Heart left ventricle (tissue), 16 donors: ENCODE results near the gene UNC5C. TPM values are rescaled to one million over a fixed set of nuclear protein-coding genes. Genes with fewer than 3 reads are reported as not detected.

Source experiments
- ATAC-seq, 4 donors: fragments of 200-7000 bp; cut with Tn5 transposase; one replicate each; pipeline ENCODE4 v1.9.1; 2020 to 2022; ENCODE audit warnings: moderate library complexity in 4 of 4, mild to moderate bottlenecking in 3 of 4, moderate number of reproducible peaks in 1 of 4
- DNase-seq, 5 donors: peaks; one replicate each; pipeline ENCODE4 v3.0.0-alpha.2; 2020
- H3K27ac ChIP-seq, 12 donors: fragments of 200-600 bp; sonication (generic) in 4 of 12; one replicate each; pipeline versions ENCODE4 v1.5.0 to v1.8.0; 2016 to 2022; ENCODE audit warnings: mild to moderate bottlenecking in 2 of 12
- H3K27me3 ChIP-seq, 9 donors: fragments of 200-600 bp; sonication (generic) in 2 of 9; one replicate each; pipeline versions ENCODE4 v1.5.1 to v1.8.0; 2016 to 2022; ENCODE audit warnings: mild to moderate bottlenecking in 3 of 9
- H3K36me3 ChIP-seq, 9 donors: fragments of 200-600 bp; sonication (generic) in 2 of 9; one replicate each; pipeline versions ENCODE4 v1.5.0 to v1.8.0; 2018 to 2022; ENCODE audit warnings: mild to moderate bottlenecking in 2 of 9
- H3K4me1 ChIP-seq, 12 donors: fragments of 200-600 bp; sonication (generic) in 4 of 12; one replicate each; pipeline versions ENCODE4 v1.5.0 to v1.8.0; 2016 to 2022; ENCODE audit warnings: mild to moderate bottlenecking in 3 of 12
- H3K4me3 ChIP-seq, 12 donors: fragments of 200-600 bp; sonication (generic) in 4 of 12; one replicate each; pipeline versions ENCODE4 v1.5.0 to v1.8.0; 2017 to 2022; ENCODE audit warnings: mild to moderate bottlenecking in 9 of 12, moderate library complexity in 4 of 12
- H3K9me3 ChIP-seq, 12 donors: fragments of 200-600 bp; sonication (generic) in 4 of 12; one replicate each; pipeline versions ENCODE4 v1.5.0 to v1.8.0; 2016 to 2022; ENCODE audit warnings: mild to moderate bottlenecking in 1 of 12
- CTCF ChIP-seq, 12 donors: fragments of 200-600 bp; sonication (generic) in 4 of 12; IDR thresholded peaks; one replicate each; pipeline versions ENCODE4 v1.5.0 to v1.8.0; 2018 to 2022; ENCODE audit warnings: antibody characterized with exemption in 12 of 12, mild to moderate bottlenecking in 5 of 12
- POLR2A ChIP-seq, 2 donors: fragments of 450-650 bp; IDR thresholded peaks; one replicate each; pipeline ENCODE4 v1.6.1; 2017; ENCODE audit warnings: antibody characterized with exemption in 2 of 2, mild to moderate bottlenecking in 2 of 2, moderate library complexity in 2 of 2
- WGBS, 4 donors: extraction: QIAGEN DNeasy Blood & Tissue Kit in 2 of 4; methylation state at CpG; one replicate each; pipeline versions ENCODE4 v1.1.5 to v1.1.7; 2013 to 2018; 5-methylcytosine and 5-hydroxymethylcytosine counted together
- intact Hi-C, 10 donors: fragments of 100-400 bp; cut with DNase I; formaldehyde crosslinking; loops; one replicate each; pipeline versions ENCODE4 v1.11.1 to v1.14.2; 2022
- polyA plus RNA-seq, 2 donors: library from polyadenylated mRNA; stranded (reverse); fragments of 200-250 nt; gene quantifications; one replicate each; pipeline ENCODE4 v1.2.3, GENCODE V29; 2013
- total RNA-seq, 9 donors: library from RNA; depleted of rRNA in 2 of 9; stranded (reverse); fragments of >200 nt in 2 of 9; fragmentation: NEBNext Ultra II Directional in 3 of 9; extraction: Animal tissue kit (Norgen Biotek cat#: 25700) in 3 of 9; gene quantifications; one replicate each; pipeline versions ENCODE4 v1.1.0 to v1.2.4, GENCODE V29; 2016 to 2023
- donor health status: ischemic (EF 13 %, LVEDD 7.1; RV severe dilation, severe dysfunction).
- donor health status: healthy with polysubstance abuse.
- donor health status: DM: no; HTN: yes; CAD: no.
- donor health status: DM: no; HTN: no; CAD: no.
- donor health status: ischemic (EF 25% LVEDD 6.9; RV normal size, moderate dysfunction).
- donor health status: ischemic (EF 25% LVEDD 5.7; RV mildly dilated, moderate dysfunction).
- donor health status: healthy.
- donor health status: DM: yes; HTN: yes; CAD: no.
- donor health status: ischemic (EF 35%, LVEDD 5.7; RV mildly dilated, moderate dysfunction).
- donor health status: nonischemic (EF 11% LVEDD 7.7; RV severe dilation, severe dysfunction).
- donor health status: DM: yes; HTN: yes; CAD: no.
- donor health status: PGD.
- donor health status: ischemic (EF 29% LVEDD 5.4; RV normal size, mild dysfunction).
- donor health status: nonischemic (EF 23%, LVEDD 6.1; RV moderate dilation, normal function).

UNC5C gene
- total and polyA plus RNA-seq, 11 donors: 0.23 to 2.8 (median 1.7) TPM

GRCh38 chr4:95129031-95129430 lies 419.7 kb downstream of the UNC5C start:
- Histone ChIP-seq H3K27ac (peak overlapping the region in 2 of 12 donors; percentile 35 to 56), H3K36me3 (no peaks in the 10 kb centered on the region), H3K27me3 (no peaks in the 10 kb centered on the region), H3K4me1 (peaks cover 0 to 14% (median 0%) of the 10 kb centered on the region in 12 donors), H3K9me3 (peaks cover 0 to 2% (median 0%) of the 10 kb centered on the region in 12 donors), H3K4me3 (no peak overlapping the region)
- peak in 1 of 4 donors; percentile 21 for ATAC-seq
- TF ChIP-seq POLR2A (IDR thresholded peaks at IDR 0.05) (no peak), CTCF (IDR thresholded peaks at IDR 0.05) (no peak)
- 53 to 60% (median 58%) methylated on average over 4 of the region's 4 CpGs for WGBS, 4 donors
- no peak for DNase-seq
- intact Hi-C loops: loop anchor here in 3 of 10 donors (10.0 kb wide), 1 partner anchor 504 kb away; no protein-coding TSS in a partner anchor

GRCh38 chr4:95124906-95125504 lies 423.8 kb downstream of the UNC5C start:
- peak in 1 of 5 donors; percentile 10 for DNase-seq
- Histone ChIP-seq H3K27ac (no peak overlapping the region), H3K4me3 (no peak overlapping the region), H3K27me3 (no peaks in the 10 kb centered on the region), H3K4me1 (peaks cover 0 to 9% (median 0%) of the 10 kb centered on the region in 12 donors), H3K36me3 (no peaks in the 10 kb centered on the region), H3K9me3 (no peaks in the 10 kb centered on the region)
- TF ChIP-seq CTCF (IDR thresholded peaks at IDR 0.05) (peak in 11 of 12 donors; percentile 24 to 56 (median 41)), POLR2A (IDR thresholded peaks at IDR 0.05) (no peak)
- intact Hi-C loops: loop anchor here in 4 of 10 donors (2.0 to 10.0 kb wide), 2 partner anchors 500 to 504 kb away; no protein-coding TSS in a partner anchor
- ATAC-seq: peak in 3 of 4 donors; percentile 62 to 67 (median 64)
- WGBS, 4 donors: 56 to 61% (median 59%) methylated on average over 4 of the region's 4 CpGs

GRCh38 chr4:95122001-95122400 lies 426.8 kb downstream of the UNC5C start:
- intact Hi-C loops: loop anchor here in 3 of 10 donors (10.0 kb wide), 1 partner anchor 497 kb away; no protein-coding TSS in a partner anchor
- H3K4me3 ChIP-seq: no peak overlapping the region
- DNase-seq (no peak), ATAC-seq (no peak)
- H3K36me3 ChIP-seq: no peaks in the 10 kb centered on the region
- TF ChIP-seq CTCF (IDR thresholded peaks at IDR 0.05) (no peak), POLR2A (IDR thresholded peaks at IDR 0.05) (no peak)
- no peaks in the 10 kb centered on the region for H3K4me1 ChIP-seq
- no peak overlapping the region for H3K27ac ChIP-seq
- H3K9me3 ChIP-seq: no peaks in the 10 kb centered on the region
- no peaks in the 10 kb centered on the region for H3K27me3 ChIP-seq
- WGBS, 4 donors: 80 to 92% (median 85%) methylated on average over 9 of the region's 9 CpGs

GRCh38 chr4:95120456-95120855 lies 428.3 kb downstream of the UNC5C start:
- no peak for TF ChIP-seq POLR2A (IDR thresholded peaks at IDR 0.05)
- TF ChIP-seq CTCF (IDR thresholded peaks at IDR 0.05): no peak
- no peak overlapping the region for H3K4me3 ChIP-seq
- intact Hi-C loops: loop anchor here in 3 of 10 donors (10.0 kb wide), 1 partner anchor 496 kb away; no protein-coding TSS in a partner anchor
- WGBS, 4 donors: 85 to 89% (median 87%) methylated on average over 2 of the region's 2 CpGs
- H3K27ac ChIP-seq: no peak overlapping the region
- no peak for DNase-seq
- H3K36me3 ChIP-seq: no peaks in the 10 kb centered on the region
- no peaks in the 10 kb centered on the region for H3K9me3 ChIP-seq
- no peak for ATAC-seq
- H3K27me3 ChIP-seq: no peaks in the 10 kb centered on the region
- no peaks in the 10 kb centered on the region for H3K4me1 ChIP-seq
